ENCODE data around the gene IQCF5.
"Not testable (repeated sequence)": the region's sequence is repeated elsewhere in the genome, so short reads cannot be mapped to it uniquely, and the experiment has no call there.

Gene IQCF5

DNA sequence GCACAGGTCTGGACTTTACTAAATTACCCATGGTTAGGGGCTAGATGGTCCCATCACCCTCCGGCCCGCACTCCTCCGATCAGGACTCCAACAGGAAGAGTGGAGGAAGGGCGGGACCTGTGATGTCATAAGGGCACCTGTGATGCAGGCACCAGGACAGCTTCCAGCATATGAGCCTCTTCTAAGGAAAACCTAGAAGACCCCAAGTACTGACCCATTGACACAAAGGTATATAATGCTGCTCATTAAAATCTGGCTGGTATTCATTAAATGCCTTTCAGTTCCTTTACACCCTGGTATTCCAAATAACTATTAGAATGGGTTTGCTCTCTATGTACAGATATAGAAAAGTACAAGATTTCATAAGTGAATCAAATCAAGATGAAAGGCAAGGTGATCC is at the start of gene IQCF5:
TSS of gene IQCF5 (minus strand) at position 101 of the 400 bp plus-strand sequence. CDS start at position 31, 70 bp downstream.
- no peak for DNase-seq

DNA sequence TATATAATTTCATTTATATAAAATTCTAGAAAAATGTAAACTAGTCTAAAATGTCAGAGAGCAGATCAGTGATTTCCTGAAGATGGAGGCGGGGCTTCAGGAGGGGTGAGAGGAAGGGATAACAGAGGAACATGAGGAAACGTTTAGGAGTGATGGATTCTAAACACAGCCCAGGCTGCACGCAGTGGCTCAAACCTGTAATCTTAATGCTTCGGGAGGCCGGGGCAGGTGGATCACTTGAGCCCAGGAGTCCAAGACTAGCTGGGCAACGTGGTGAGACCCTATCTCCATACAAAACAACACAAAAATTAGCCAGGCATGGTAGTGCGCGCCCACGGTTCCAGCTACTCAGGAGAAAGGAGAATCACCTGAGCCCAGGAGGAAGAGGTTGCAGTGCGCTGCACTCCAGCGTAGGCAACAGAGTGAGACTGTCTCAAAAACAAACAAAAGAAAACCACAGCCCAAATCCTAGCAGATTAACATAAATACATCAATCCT is 45.7 kb upstream of the IQCF5 start:
- no peak for DNase-seq

DNA sequence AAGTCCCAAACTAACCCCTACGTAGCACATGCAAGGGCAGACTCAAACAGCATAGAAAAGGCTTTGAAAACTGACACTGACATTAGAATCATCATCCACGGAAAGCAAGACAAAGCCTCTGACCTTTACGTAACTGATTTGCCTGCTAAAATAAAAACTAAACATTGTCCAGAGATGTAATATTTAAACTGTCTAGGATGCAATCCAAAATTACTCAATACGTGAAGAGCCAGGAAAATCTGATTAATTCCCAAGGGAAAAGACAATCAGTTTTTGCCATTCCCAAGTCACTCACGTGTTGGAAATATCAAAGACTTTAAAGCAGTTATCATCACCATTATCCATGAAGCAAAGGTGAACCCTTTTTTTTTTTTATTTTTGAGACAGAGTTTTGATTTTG is 41.0 kb upstream of the IQCF5 start:
- no peak for DNase-seq

- no peak for DNase-seq
Measured at GRCh38 chr3:51908026-51908425, 32.6 kb upstream of the IQCF5 start.

- no peak for DNase-seq
Measured at GRCh38 chr3:51904034-51904823, 28.8 kb upstream of the IQCF5 start.

GRCh38 chr3:51902361-51902760 is 27.0 kb upstream of the IQCF5 start:
- DNase-seq, result peak; percentile 45

- not testable (repeated sequence) for DNase-seq
Measured at GRCh38 chr3:51900043-51900442, 24.6 kb upstream of the IQCF5 start.

DNA sequence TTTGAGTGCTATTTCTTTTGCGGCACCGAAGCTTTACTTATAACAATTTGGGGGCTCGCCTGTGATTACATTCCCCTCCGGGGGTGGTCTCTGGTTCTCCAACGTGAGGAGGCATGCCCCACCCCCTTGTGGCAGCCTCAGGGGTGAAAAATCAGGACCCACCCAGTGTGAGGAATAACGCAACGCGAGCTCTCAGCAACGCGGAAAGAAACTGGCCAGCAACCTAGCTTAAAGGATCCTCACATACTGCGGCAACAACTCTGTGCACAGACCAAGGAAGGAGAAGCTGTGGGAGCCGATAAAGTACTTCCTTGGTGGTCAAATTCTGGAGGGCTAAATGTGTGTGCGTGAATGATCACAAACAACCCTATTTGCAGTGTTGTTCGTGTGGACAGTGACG is 22.0 kb upstream of the IQCF5 start:
- DNase-seq, result no peak

GRCh38 chr3:51896607-51897305 is 21.4 kb upstream of the IQCF5 start:
- DNase-seq, result no peak

DNA sequence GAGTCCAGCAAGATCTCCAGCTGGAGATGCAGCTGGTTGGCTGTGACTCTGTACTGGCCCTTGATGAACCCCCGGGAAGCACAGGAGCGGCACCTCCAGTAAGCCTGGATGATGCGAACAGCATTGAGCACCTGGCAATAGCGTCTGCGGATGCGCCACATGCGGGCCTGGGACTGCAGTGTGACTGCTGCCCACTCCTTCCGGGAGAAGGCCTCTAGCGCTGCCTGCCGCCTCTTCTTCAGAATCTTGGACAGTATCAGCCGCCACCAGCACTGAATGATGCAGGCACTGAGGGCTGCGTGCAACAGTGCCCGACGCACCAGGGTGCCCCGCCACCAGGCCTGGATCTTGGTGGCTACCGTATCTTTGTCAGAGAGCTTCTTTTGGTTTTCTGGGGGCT is 19.5 kb upstream of the IQCF5 start:
- no peak for DNase-seq

DNA sequence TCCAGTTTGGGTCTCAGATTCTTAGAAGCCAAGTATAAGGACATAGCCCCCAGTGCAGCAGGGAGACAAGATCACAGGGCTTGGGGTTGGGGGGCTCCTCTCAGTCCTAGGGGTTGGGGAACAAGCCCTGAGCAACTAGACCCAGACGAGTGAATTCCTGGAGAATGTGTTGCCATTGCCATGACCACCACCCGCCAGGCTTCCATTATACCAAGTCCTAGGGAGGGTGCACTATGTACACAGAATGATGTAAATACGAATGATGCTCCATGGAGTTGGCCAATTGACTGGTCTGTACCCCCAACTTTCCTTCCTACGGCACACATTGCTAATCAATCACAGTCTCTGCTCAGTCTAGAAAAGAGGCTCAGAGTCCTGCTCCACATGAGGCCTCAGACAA is 19.0 kb upstream of the IQCF5 start:
- no peak for DNase-seq

- DNase-seq, result no peak
Measured at GRCh38 chr3:51891242-51892039, 16.0 kb upstream of the IQCF5 start.

GRCh38 chr3:51888463-51889105 is 13.2 kb upstream of the IQCF5 start:
- DNase-seq, result no peak

DNA sequence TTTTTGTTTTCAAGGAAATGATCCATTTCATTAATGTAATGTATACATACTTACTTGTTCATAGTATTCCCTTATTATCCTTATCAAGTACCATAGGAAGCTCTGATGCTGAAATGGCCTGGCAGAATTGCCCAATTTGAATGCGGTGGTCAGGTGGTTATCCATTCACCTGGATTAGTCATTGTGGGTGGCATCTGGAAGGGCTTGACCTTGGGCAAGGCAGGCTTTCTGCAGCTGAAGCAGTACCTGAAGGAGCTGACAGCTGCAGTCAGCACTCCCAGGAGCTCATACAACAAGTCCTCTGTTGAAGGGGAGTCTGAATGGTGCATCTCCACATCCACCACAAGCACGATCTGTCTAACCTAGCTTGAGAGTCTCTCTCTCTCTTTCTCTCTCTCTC is 12.2 kb upstream of the IQCF5 start:
- no peak for DNase-seq

GRCh38 chr3:51886447-51886846 is 11.0 kb upstream of the IQCF5 start:
- DNase-seq, result no peak

DNA sequence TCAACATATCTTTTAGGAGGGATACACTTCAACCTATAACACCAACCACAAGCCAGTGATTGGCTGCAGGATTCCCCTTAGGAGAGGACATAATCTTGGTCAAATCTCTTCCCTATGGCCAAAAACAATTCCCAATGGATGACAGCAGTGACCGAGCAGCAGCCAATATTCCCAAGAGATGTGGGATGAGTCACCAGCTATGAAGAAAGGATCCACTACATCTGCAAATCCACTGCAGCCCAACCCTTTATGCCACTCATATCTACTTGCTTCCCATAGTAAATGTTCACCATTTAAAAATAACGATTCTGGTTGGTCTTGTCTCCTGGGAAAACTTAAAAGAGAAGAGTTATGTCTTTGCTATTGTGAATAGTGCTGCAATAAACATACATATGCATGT is 4.5 kb upstream of the IQCF5 start:
- DNase-seq, result no peak

GRCh38 chr3:51876186-51876585 is 785 bp upstream of the IQCF5 start:
- DNase-seq, result no peak

DNA sequence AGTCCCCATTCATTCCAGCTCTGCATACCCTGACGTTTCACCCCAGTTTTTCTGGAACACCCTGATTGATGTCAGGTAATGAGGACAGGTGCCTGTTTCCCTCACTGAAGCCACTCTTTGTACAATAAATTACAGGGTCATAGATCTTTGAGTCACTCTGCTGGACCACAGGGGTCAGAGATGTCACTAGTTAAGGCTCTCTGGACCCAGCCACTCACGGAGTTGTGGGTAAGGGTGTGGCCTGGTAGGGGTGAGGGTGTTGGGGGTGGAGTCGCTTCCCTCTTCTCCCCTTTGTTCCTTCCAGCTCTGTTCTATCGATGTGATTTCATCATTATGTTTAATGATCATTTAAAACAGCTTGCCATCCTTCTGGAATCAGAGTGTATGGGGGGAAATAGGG is 512 bp downstream of the IQCF5 start:
- DNase-seq, result no peak

DNA sequence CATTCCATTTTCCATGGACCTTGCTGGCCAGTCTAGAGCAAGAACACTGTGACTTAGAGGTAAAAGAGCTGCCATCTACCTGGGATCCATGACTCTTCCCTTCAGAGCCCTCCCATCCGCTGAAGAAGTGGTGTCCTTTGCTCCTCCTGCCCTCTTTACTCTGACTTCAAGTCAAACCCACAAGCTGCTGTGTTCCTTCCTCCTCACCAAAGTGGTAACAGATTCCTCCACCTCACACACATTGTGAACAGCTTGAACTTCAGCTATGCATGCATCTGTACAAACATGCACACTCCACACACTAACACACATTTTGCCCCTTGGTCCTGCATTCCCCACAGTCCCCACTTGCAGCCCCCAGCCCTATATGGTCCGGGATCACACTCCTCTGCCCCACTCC is 990 bp downstream of the IQCF5 start:
- no peak for DNase-seq

GRCh38 chr3:51873876-51874275 is 1.5 kb downstream of the IQCF5 start:
- no peak for DNase-seq

DNA sequence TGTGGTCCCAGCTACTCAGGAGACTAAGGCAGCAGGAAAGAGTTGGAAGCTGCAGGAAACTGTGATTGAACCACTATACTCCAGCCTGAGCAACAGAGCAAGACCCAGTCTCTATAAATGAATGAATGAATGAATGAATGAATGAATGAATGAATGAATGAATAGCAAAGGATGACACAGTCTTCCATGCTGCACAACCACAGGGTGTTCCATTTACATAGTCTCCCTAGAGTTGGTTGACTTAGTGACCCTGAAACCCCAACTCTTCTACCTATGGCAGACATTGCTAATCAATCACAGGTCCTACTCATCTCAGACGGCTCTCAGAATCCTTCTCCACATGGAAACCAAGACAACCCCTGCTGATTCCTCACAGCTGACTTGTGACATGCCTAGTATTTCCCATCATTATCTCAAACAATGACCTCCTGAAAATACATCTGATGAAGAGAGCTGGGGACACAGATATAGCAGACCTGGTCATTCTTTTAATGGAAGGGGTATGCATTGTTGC is 2.1 kb downstream of the IQCF5 start:
- DNase-seq, result no peak

DNA sequence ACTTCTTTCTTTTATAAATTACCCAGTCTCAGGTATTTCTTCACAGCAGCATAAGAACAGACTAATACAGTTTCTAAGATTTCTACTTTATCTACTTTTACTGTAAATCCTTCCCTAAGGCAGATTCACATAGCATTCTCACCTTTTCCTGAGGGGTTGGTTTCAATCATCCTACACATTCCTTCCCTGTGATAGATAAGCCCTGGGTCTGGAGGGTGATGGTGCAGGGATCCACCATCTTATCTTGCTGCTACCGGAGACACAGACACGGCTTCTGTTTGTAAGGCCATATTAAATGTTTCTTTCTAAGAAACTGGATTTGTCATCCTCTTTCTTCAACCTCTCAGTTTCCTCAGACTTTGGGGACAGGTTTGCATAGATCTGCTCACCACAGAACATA is 6.1 kb downstream of the IQCF5 start:
- no peak for DNase-seq

DNA sequence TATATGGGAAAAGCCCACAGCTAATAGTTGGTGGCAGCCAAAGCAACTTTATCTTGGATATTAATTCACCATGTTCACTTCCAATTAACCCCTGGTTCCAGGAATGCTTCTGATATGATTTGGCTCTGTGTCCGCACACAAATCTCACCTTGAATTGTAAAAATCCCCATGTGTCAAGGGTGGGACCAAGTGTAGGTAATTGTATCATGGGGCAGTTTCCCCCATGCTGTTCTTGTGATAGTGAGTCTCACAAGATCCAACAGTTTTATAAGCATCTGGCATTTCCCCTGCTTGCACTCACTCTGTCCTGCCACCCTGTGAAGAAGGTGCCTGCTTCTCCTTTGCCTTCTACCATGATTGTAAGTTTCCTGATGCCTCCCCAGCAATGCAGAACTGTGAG is 6.5 kb downstream of the IQCF5 start:
- DNase-seq, result not testable (repeated sequence)

Data from stimulated activated CD4-positive, alpha-beta T cell treated with anti-CD3 and anti-CD28 coated beads, Interleukin-4, amount 100 ng/mL, for 24 hours (primary cell).